Liver (tissue), 9 donors: ENCODE measurements around the gene NMNAT1. TPM values are rescaled to one million over a fixed set of nuclear protein-coding genes. Genes with fewer than 3 reads are reported as not detected.

ENCODE experiments used
- DNase-seq: peaks from one replicate; pipeline ENCODE4 v3.0.0-alpha.2; 2017; ENCODE audit warnings: low spot score
- H3K27ac ChIP-seq, 2 donors: one replicate each; pipeline ENCODE4 v1.7.0; 2013; ENCODE audit warnings: inconsistent platforms in 2 of 2, low read length in 2 of 2, control low read depth in 1 of 2, low read depth in 1 of 2, mild to moderate bottlenecking in 1 of 2
- H3K27me3 ChIP-seq, 4 donors: one replicate each; pipeline versions ENCODE4 v1.6.1 to v1.7.0; 2013; ENCODE audit warnings: low read length in 3 of 4, inconsistent platforms in 1 of 4, mild to moderate bottlenecking in 1 of 4, moderate library complexity in 1 of 4; ENCODE audit not compliant: control insufficient read depth in 4 of 4, insufficient read depth in 4 of 4
- H3K36me3 ChIP-seq, 4 donors: one replicate each; pipeline versions ENCODE4 v1.6.1 to v1.7.0; 2013; ENCODE audit warnings: low read length in 3 of 4, mild to moderate bottlenecking in 3 of 4, low read depth in 1 of 4, moderate library complexity in 1 of 4; ENCODE audit not compliant: control insufficient read depth in 4 of 4, insufficient read depth in 3 of 4
- H3K4me1 ChIP-seq, 4 donors: one replicate each; pipeline versions ENCODE4 v1.6.1 to v1.7.0; 2013; ENCODE audit warnings: low read length in 3 of 4, mild to moderate bottlenecking in 3 of 4, moderate library complexity in 1 of 4; ENCODE audit not compliant: control insufficient read depth in 4 of 4, insufficient read depth in 4 of 4
- H3K4me3 ChIP-seq, 3 donors: one replicate each; pipeline versions ENCODE4 v1.6.1 to v1.7.0; 2013; ENCODE audit warnings: low read length in 3 of 3, control low read depth in 1 of 3, low read depth in 1 of 3, mild to moderate bottlenecking in 1 of 3
- H3K9ac ChIP-seq, 2 donors: one replicate each; pipeline ENCODE4 v1.7.0; 2013; ENCODE audit warnings: low read length in 2 of 2, mild to moderate bottlenecking in 2 of 2, moderate library complexity in 2 of 2, control low read depth in 1 of 2, low read depth in 1 of 2
- H3K9me3 ChIP-seq, 4 donors: one replicate each; pipeline versions ENCODE4 v1.6.1 to v1.7.0; 2013; ENCODE audit warnings: low read length in 3 of 4; ENCODE audit not compliant: control insufficient read depth in 4 of 4
- EGR1 ChIP-seq, 2 donors: IDR thresholded peaks; 2 replicates each; pipeline ENCODE4 v1.6.1; 2016 to 2018; ENCODE audit warnings: antibody characterized with exemption in 2 of 2, low read depth in 2 of 2
- FOXA2 ChIP-seq: IDR thresholded peaks from 2 replicates; pipeline ENCODE4 v1.6.1; 2016; ENCODE audit warnings: antibody characterized with exemption
- GABPA ChIP-seq, 2 donors: IDR thresholded peaks in 1 of 2; conservative IDR thresholded peaks in 1 of 2; 2 replicates each; pipeline ENCODE4 v1.6.1; 2016; ENCODE audit warnings: antibody characterized with exemption in 2 of 2, mild to moderate bottlenecking in 1 of 2, moderate library complexity in 1 of 2
- HNF4A ChIP-seq, 2 donors: conservative IDR thresholded peaks; 2 replicates each; pipeline ENCODE4 v1.6.1; 2016; ENCODE audit warnings: antibody characterized with exemption in 2 of 2, mild to moderate bottlenecking in 2 of 2
- HNF4G ChIP-seq: IDR thresholded peaks from 2 replicates; pipeline ENCODE4 v1.6.1; 2016; ENCODE audit warnings: antibody characterized with exemption
- JUND ChIP-seq, 2 donors: IDR thresholded peaks; 2 replicates each; pipeline ENCODE4 v1.6.1; 2016; ENCODE audit warnings: antibody characterized with exemption in 2 of 2
- MAX ChIP-seq: IDR thresholded peaks from 2 replicates; pipeline ENCODE4 v1.6.1; 2016; ENCODE audit warnings: antibody characterized with exemption
- NR2F2 ChIP-seq: IDR thresholded peaks from 2 replicates; pipeline ENCODE4 v1.6.1; 2016; ENCODE audit warnings: antibody characterized with exemption
- RAD21 ChIP-seq, 2 donors: IDR thresholded peaks; 2 replicates each; pipeline ENCODE4 v1.6.1; 2016; ENCODE audit warnings: antibody characterized with exemption in 2 of 2, mild to moderate bottlenecking in 2 of 2
- RXRA ChIP-seq, 2 donors: IDR thresholded peaks; 2 replicates each; pipeline ENCODE4 v1.6.1; 2017 to 2018; ENCODE audit warnings: antibody characterized with exemption in 2 of 2, mild to moderate bottlenecking in 1 of 2
- SP1 ChIP-seq: IDR thresholded peaks from 2 replicates; pipeline ENCODE4 v1.6.1; 2018; ENCODE audit warnings: antibody characterized with exemption, mild to moderate bottlenecking
- TAF1 ChIP-seq: conservative IDR thresholded peaks from 2 replicates; pipeline ENCODE4 v1.6.1; 2016; ENCODE audit warnings: antibody characterized with exemption, mild to moderate bottlenecking
- YY1 ChIP-seq: IDR thresholded peaks from 2 replicates; pipeline ENCODE4 v1.6.1; 2016; ENCODE audit warnings: antibody characterized with exemption, mild to moderate bottlenecking
- WGBS: extraction: QIAGEN DNeasy Blood & Tissue Kit; methylation state at CpG from one replicate; pipeline ENCODE4 v1.1.7; 2013; 5-methylcytosine and 5-hydroxymethylcytosine counted together
- polyA plus RNA-seq, 2 donors: library from polyadenylated mRNA; stranded (reverse) in 1 of 2; unstranded in 1 of 2; fragments of 200-250 nt in 1 of 2; fragments of >200 nt in 1 of 2; fragmentation: Nextera tagmentation in 1 of 2; extraction: Ambion mirVana in 1 of 2; gene quantifications; one replicate each; pipeline versions ENCODE4 v1.2.1 to v1.2.3, GENCODE V29; 2013 to 2015
- total RNA-seq, 2 donors: library from RNA; depleted of rRNA; stranded (reverse); fragments of >200 nt; gene quantifications; one replicate each; pipeline ENCODE4 v1.2.3, GENCODE V29; 2014
- TF ChIP-seq, protein P1 (sequence below): IDR thresholded peaks from 2 replicates; pipeline ENCODE4 v1.6.1; 2016; ENCODE audit warnings: antibody characterized with exemption
- TF ChIP-seq, protein P2 (sequence below): fragments of 150-350 bp; IDR thresholded peaks from 2 replicates; pipeline ENCODE4 v1.5.1; 2017; ENCODE audit warnings: improper control_type of control experiment, low read depth, low read length; ENCODE audit not compliant: missing input control
- TF ChIP-seq, protein P3 (sequence below): IDR thresholded peaks from 2 replicates; pipeline ENCODE4 v1.6.1; 2016; ENCODE audit warnings: antibody characterized with exemption
- donor health status: healthy.
- donor health status: healthy.
- donor health status: healthy.
- donor health status: healthy.
- donor health status: healthy.

Gene NMNAT1
- total and polyA plus RNA-seq, 4 donors, result 5.2 to 7.4 (median 5.6) TPM

- Histone ChIP-seq H3K4me1 (peaks cover 0 to 1% (median 0%) of the 10 kb centered on the region in 4 donors), H3K27me3 (no peaks in the 10 kb centered on the region), H3K4me3 (no peak overlapping the region), H3K9ac (no peak overlapping the region), H3K27ac (no peak overlapping the region), H3K36me3 (peaks cover 3 to 14% (median 9%) of the 10 kb centered on the region in 4 donors), H3K9me3 (no peaks in the 10 kb centered on the region)
- no peak for DNase-seq
- TF ChIP-seq, protein P1, sequence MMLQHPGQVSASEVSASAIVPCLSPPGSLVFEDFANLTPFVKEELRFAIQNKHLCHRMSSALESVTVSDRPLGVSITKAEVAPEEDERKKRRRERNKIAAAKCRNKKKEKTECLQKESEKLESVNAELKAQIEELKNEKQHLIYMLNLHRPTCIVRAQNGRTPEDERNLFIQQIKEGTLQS, result no peak
- TF ChIP-seq HNF4G (no peak), NR2F2 (no peak), FOXA2 (no peak), GABPA (IDR thresholded peaks at IDR 0.05 in 1 of 2, conservative IDR thresholded peaks at IDR 0.05 in 1 of 2) (no peak), RAD21 (IDR thresholded peaks at IDR 0.05) (no peak), SP1 (no peak), RXRA (IDR thresholded peaks at IDR 0.05) (no peak), TAF1 (no peak), EGR1 (IDR thresholded peaks at IDR 0.05; ENCODE audit: low read depth in 2 of 2) (no peak), JUND (IDR thresholded peaks at IDR 0.05) (no peak), HNF4A (conservative IDR thresholded peaks at IDR 0.05) (no peak), YY1 (no peak), MAX (no peak)
- TF ChIP-seq, protein P2, sequence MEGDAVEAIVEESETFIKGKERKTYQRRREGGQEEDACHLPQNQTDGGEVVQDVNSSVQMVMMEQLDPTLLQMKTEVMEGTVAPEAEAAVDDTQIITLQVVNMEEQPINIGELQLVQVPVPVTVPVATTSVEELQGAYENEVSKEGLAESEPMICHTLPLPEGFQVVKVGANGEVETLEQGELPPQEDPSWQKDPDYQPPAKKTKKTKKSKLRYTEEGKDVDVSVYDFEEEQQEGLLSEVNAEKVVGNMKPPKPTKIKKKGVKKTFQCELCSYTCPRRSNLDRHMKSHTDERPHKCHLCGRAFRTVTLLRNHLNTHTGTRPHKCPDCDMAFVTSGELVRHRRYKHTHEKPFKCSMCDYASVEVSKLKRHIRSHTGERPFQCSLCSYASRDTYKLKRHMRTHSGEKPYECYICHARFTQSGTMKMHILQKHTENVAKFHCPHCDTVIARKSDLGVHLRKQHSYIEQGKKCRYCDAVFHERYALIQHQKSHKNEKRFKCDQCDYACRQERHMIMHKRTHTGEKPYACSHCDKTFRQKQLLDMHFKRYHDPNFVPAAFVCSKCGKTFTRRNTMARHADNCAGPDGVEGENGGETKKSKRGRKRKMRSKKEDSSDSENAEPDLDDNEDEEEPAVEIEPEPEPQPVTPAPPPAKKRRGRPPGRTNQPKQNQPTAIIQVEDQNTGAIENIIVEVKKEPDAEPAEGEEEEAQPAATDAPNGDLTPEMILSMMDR, result no peak
- TF ChIP-seq, protein P3, sequence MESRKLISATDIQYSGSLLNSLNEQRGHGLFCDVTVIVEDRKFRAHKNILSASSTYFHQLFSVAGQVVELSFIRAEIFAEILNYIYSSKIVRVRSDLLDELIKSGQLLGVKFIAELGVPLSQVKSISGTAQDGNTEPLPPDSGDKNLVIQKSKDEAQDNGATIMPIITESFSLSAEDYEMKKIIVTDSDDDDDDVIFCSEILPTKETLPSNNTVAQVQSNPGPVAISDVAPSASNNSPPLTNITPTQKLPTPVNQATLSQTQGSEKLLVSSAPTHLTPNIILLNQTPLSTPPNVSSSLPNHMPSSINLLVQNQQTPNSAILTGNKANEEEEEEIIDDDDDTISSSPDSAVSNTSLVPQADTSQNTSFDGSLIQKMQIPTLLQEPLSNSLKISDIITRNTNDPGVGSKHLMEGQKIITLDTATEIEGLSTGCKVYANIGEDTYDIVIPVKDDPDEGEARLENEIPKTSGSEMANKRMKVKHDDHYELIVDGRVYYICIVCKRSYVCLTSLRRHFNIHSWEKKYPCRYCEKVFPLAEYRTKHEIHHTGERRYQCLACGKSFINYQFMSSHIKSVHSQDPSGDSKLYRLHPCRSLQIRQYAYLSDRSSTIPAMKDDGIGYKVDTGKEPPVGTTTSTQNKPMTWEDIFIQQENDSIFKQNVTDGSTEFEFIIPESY, result no peak
- WGBS, result 64% methylated on average over 6 of the region's 6 CpGs
Measured at GRCh38 chr1:9985001-9985400, 41.7 kb downstream of the NMNAT1 start.

DNA sequence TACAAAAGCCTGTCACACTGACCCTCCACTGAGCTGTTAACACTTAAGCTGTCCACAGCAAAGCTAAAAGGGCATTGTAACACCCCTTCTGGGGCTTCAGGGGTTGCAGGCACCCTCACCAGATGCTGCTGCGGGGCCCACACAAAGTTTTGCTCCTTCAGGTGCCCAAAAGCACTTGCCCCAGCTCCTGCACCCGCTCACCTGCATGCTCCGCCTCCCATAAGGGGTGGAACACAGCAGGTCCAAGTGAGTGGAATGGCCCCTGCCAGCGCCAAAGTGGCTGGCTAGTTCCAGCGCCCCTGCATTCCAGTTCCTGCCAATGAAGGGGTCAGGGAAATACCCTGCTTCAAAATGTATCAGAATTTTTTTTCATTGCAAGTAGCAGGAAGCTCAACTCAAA lies 46.5 kb downstream of the NMNAT1 start:
- WGBS, result 94% methylated on average over 5 of the region's 5 CpGs
- Histone ChIP-seq H3K9ac (no peak overlapping the region), H3K4me1 (peaks cover 0 to 10% (median 6%) of the 10 kb centered on the region in 4 donors), H3K27ac (no peak overlapping the region), H3K36me3 (no peaks in the 10 kb centered on the region), H3K9me3 (no peaks in the 10 kb centered on the region), H3K4me3 (no peak overlapping the region), H3K27me3 (no peaks in the 10 kb centered on the region)
- TF ChIP-seq, protein P2, result no peak
- no peak for TF ChIP-seq HNF4G
- TF ChIP-seq, protein P1, result no peak
- DNase-seq, result no peak
